Neural progenitor cell (in vitro differentiated cells): ENCODE measurements around the gene GPS1. TPM values are rescaled to one million over a fixed set of nuclear protein-coding genes. Genes with fewer than 3 reads are reported as not detected.

Experiments used
- DNase-seq: peaks from one replicate; pipeline ENCODE4 v3.0.0-alpha.2; 2016; ENCODE audit warnings: low spot score
- H2AFZ ChIP-seq: fragments of 200-600 bp; sonication (generic); replicated peaks from 2 replicates; pipeline ENCODE4 v1.6.1; 2016; ENCODE audit warnings: antibody characterized with exemption
- H3F3A ChIP-seq: fragments of 200-600 bp; sonication (generic); 2 replicates; pipeline ENCODE4 v1.6.1; 2016; ENCODE audit warnings: antibody characterized with exemption, low read depth
- H3K27ac ChIP-seq: fragments of 200-600 bp; sonication (generic); 2 replicates; pipeline ENCODE4 v1.5.1; 2016; ENCODE audit warnings: mild to moderate bottlenecking
- H3K27me3 ChIP-seq: fragments of 200-600 bp; sonication (generic); 2 replicates; pipeline ENCODE4 v1.6.1; 2016; ENCODE audit warnings: mild to moderate bottlenecking, moderate library complexity
- H3K36me3 ChIP-seq: fragments of 200-600 bp; sonication (generic); 2 replicates; pipeline ENCODE4 v1.5.1; 2016
- H3K4me1 ChIP-seq: fragments of 200-600 bp; sonication (generic); 2 replicates; pipeline ENCODE4 v1.6.1; 2016; ENCODE audit warnings: mixed run types
- H3K4me2 ChIP-seq: fragments of 200-600 bp; sonication (generic); 2 replicates; pipeline ENCODE4 v1.6.1; 2016
- H3K4me3 ChIP-seq: fragments of 200-600 bp; sonication (generic); 2 replicates; pipeline ENCODE4 v1.5.1; 2016
- H3K79me2 ChIP-seq: fragments of 200-600 bp; sonication (generic); 2 replicates; pipeline ENCODE4 v1.6.1; 2016; ENCODE audit warnings: low read depth
- H3K9ac ChIP-seq: fragments of 200-600 bp; sonication (generic); 2 replicates; pipeline ENCODE4 v1.6.1; 2016
- H3K9me3 ChIP-seq: fragments of 200-600 bp; sonication (generic); 2 replicates; pipeline ENCODE4 v1.5.1; 2016; ENCODE audit warnings: low read depth
- H4K20me1 ChIP-seq: fragments of 200-600 bp; sonication (generic); 2 replicates; pipeline ENCODE4 v1.6.1; 2016; ENCODE audit warnings: low read depth
- H3K27ac Mint-ChIP-seq: 3 replicates; pipeline ENCODE4 v1.8.0; 2021; ENCODE audit warnings: mixed read lengths
- H3K27me3 Mint-ChIP-seq: 2 replicates; pipeline ENCODE4 v1.8.0; 2022; ENCODE audit warnings: low read depth, mild to moderate bottlenecking, inconsistent platforms, moderate library complexity, mixed read lengths; ENCODE audit not compliant: insufficient read depth
- H3K36me3 Mint-ChIP-seq: 3 replicates; pipeline ENCODE4 v1.8.0; 2021; ENCODE audit warnings: mixed read lengths
- H3K4me1 Mint-ChIP-seq: 3 replicates; pipeline ENCODE4 v1.8.0; 2021; ENCODE audit warnings: mixed read lengths
- H3K4me3 Mint-ChIP-seq: 3 replicates; pipeline ENCODE4 v1.8.0; 2021; ENCODE audit warnings: mild to moderate bottlenecking, moderate library complexity, mixed read lengths
- H3K9me3 Mint-ChIP-seq: 3 replicates; pipeline ENCODE4 v1.8.0; 2020; ENCODE audit warnings: mixed read lengths
- EZH2 ChIP-seq: fragments of 200-600 bp; sonication (generic); IDR thresholded peaks from 2 replicates; pipeline ENCODE4 v1.6.1; 2017; ENCODE audit warnings: antibody characterized with exemption, mild to moderate bottlenecking, moderate library complexity
- EZH2phosphoT487 ChIP-seq: fragments of 200-600 bp; sonication (generic); IDR thresholded peaks from 2 replicates; pipeline ENCODE4 v1.6.1; 2017; ENCODE audit warnings: antibody characterized with exemption
- total RNA-seq: library from RNA; depleted of rRNA; stranded (reverse); fragments of >200 nt; gene quantifications from 2 replicates; pipeline ENCODE4 v1.2.3, GENCODE V29; 2015; ENCODE audit warnings: low replicate concordance
- TF ChIP-seq, protein P1 (sequence below): fragments of 200-600 bp; sonication (generic); IDR thresholded peaks from 2 replicates; pipeline ENCODE4 v1.5.1; 2017; ENCODE audit warnings: antibody characterized with exemption, mild to moderate bottlenecking

GPS1 gene
- total RNA-seq, 1 donor from 2014 or later: 86.6 TPM

DNA sequence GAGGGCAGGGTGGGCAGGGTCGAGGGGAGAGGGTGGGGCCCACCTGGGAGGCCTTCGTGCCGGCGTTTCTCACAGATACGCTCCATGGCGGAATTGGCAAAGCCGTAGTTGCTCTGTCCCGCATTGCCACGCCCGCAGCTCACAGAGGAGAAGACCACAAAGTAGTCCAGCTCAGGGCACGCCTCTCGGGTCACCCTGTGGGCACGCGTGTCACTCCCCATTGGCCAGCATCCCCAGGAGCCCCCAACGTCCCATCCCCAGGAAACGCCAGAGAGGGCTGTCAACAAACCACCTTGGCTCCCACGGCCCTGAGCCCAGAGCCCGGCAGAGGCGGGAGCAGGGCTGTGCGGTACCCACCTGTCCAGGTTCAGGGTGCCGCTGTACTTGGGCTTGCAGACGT lies 30.3 kb downstream of the GPS1 start:
- peaks cover 5% of the 10 kb centered on the region for H3K36me3 Mint-ChIP-seq

DNA sequence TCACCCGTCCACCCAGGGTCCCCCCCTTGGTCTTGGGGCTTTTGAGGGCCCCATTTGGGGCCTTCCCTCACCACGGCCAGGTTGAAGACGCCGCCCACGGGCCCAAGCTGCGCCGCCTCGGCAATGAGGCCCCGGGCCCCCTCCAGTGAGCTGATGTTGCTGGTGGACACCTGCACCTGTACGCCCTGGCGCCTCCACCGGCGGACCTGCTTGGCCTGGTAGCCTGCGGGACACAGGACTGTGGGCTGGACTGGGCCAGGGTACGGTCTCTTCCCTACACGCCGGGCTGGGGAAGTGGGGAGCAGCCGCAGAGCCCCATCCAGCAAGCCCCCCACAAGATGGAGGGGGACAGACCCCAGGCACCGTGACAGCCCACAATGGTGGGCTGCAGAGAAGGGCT lies 30.8 kb downstream of the GPS1 start:
- no peak for DNase-seq
- H4K20me1 ChIP-seq: peaks cover 81% of the 10 kb centered on the region
- no peaks in the 10 kb centered on the region for H3K27me3 ChIP-seq
- Mint-ChIP-seq H3K27me3 (peaks cover 2% of the 10 kb centered on the region), H3K27ac (no peak overlapping the region), H3K9me3 (no peaks in the 10 kb centered on the region), H3K4me1 (peaks cover 2% of the 10 kb centered on the region), H3K4me3 (no peak overlapping the region), H3K36me3 (peaks cover 5% of the 10 kb centered on the region)
- no peak overlapping the region for H3K9ac ChIP-seq
- H3K27ac ChIP-seq: no peak overlapping the region
- H3F3A ChIP-seq: peaks cover 21% of the 10 kb centered on the region
- no peak overlapping the region for H2AFZ ChIP-seq
- H3K4me3 ChIP-seq: no peak overlapping the region
- TF ChIP-seq, protein P1, sequence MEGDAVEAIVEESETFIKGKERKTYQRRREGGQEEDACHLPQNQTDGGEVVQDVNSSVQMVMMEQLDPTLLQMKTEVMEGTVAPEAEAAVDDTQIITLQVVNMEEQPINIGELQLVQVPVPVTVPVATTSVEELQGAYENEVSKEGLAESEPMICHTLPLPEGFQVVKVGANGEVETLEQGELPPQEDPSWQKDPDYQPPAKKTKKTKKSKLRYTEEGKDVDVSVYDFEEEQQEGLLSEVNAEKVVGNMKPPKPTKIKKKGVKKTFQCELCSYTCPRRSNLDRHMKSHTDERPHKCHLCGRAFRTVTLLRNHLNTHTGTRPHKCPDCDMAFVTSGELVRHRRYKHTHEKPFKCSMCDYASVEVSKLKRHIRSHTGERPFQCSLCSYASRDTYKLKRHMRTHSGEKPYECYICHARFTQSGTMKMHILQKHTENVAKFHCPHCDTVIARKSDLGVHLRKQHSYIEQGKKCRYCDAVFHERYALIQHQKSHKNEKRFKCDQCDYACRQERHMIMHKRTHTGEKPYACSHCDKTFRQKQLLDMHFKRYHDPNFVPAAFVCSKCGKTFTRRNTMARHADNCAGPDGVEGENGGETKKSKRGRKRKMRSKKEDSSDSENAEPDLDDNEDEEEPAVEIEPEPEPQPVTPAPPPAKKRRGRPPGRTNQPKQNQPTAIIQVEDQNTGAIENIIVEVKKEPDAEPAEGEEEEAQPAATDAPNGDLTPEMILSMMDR: no peak
- TF ChIP-seq EZH2 (no peak), EZH2phosphoT487 (no peak)
- no peaks in the 10 kb centered on the region for H3K36me3 ChIP-seq
- no peaks in the 10 kb centered on the region for H3K79me2 ChIP-seq
- no peak overlapping the region for H3K4me2 ChIP-seq
- H3K9me3 ChIP-seq: no peaks in the 10 kb centered on the region
- H3K4me1 ChIP-seq: no peaks in the 10 kb centered on the region

More for the DNA sequence above, 30.3 kb downstream of the GPS1 start:
- Histone ChIP-seq H3K4me3 (no peak overlapping the region), H3K9ac (no peak overlapping the region), H3K36me3 (no peaks in the 10 kb centered on the region), H3K4me2 (no peak overlapping the region), H3K9me3 (no peaks in the 10 kb centered on the region), H3K79me2 (no peaks in the 10 kb centered on the region), H3K4me1 (no peaks in the 10 kb centered on the region), H4K20me1 (peaks cover 81% of the 10 kb centered on the region), H3K27ac (no peak overlapping the region), H3F3A (peaks cover 23% of the 10 kb centered on the region), H3K27me3 (no peaks in the 10 kb centered on the region), H2AFZ (no peak overlapping the region)
- no peaks in the 10 kb centered on the region for H3K9me3 Mint-ChIP-seq
- no peak overlapping the region for H3K4me3 Mint-ChIP-seq
- peaks cover 2% of the 10 kb centered on the region for H3K4me1 Mint-ChIP-seq
- peaks cover 2% of the 10 kb centered on the region for H3K27me3 Mint-ChIP-seq
- no peak for DNase-seq
- H3K27ac Mint-ChIP-seq: no peak overlapping the region
- TF ChIP-seq EZH2phosphoT487 (no peak), EZH2 (no peak)
- TF ChIP-seq, protein P1: no peak

DNA sequence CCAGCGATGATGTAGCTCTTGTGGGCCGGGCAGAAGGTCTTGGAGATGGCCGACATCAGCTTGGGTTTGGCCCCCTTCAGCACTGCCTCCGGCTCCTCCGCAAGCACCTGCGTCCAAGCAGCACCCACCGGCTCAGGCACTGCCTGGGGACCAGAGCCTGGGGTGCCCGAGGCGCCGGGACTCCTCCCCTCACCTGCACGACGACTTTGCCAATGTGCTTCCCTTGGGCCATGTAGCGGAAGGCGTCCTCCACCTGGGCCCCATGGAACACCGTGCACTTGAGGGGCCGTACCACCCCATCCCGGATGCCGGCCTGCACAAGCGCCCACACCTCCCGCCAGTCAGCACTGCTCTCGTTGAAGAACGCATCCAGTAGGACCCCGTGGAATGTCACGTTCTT lies 31.3 kb downstream of the GPS1 start:
- Histone ChIP-seq H4K20me1 (peaks cover 82% of the 10 kb centered on the region), H3K36me3 (no peaks in the 10 kb centered on the region)
- H3K36me3 Mint-ChIP-seq: peaks cover 5% of the 10 kb centered on the region

More for the DNA sequence above, 31.3 kb downstream of the GPS1 start:
- no peaks in the 10 kb centered on the region for H3K27me3 ChIP-seq
- H3K27me3 Mint-ChIP-seq: no peaks in the 10 kb centered on the region
- peaks cover 2% of the 10 kb centered on the region for H3K4me1 Mint-ChIP-seq
- no peak overlapping the region for H3K4me3 Mint-ChIP-seq
- no peak overlapping the region for H3K4me3 ChIP-seq
- TF ChIP-seq, protein P1: no peak
- no peak for TF ChIP-seq EZH2phosphoT487
- no peak for TF ChIP-seq EZH2
- H3K9me3 ChIP-seq: no peaks in the 10 kb centered on the region
- no peak overlapping the region for H2AFZ ChIP-seq
- H3F3A ChIP-seq: peaks cover 15% of the 10 kb centered on the region
- H3K27ac ChIP-seq: no peak overlapping the region
- no peak for DNase-seq
- H3K9ac ChIP-seq: no peak overlapping the region
- H3K4me2 ChIP-seq: no peak overlapping the region
- H3K27ac Mint-ChIP-seq: no peak overlapping the region
- no peaks in the 10 kb centered on the region for H3K9me3 Mint-ChIP-seq
- H3K4me1 ChIP-seq: no peaks in the 10 kb centered on the region
- H3K79me2 ChIP-seq: no peaks in the 10 kb centered on the region
